PFSK-1 (cell line): Measurements from ENCODE around the gene DNAJC25.

Experiments used
- FOXP2 ChIP-seq: optimal IDR thresholded peaks from 2 replicates; pipeline ENCODE3; 2011; ENCODE audit warnings: borderline replicate concordance, control low read depth, inconsistent platforms; ENCODE audit not compliant: insufficient read depth; ENCODE audit errors: extremely low read length, extremely low read depth
- POLR2AphosphoS5 ChIP-seq: IDR thresholded peaks from 2 replicates; pipeline ENCODE4 v1.6.1; 2012; ENCODE audit warnings: low read depth, mild to moderate bottlenecking, control low read depth, low read length, moderate library complexity
- REST ChIP-seq, 2 experiments: IDR thresholded peaks; 2 replicates each; pipeline versions ENCODE4 v1.6.1 to v1.8.0; 2011 to 2012; ENCODE audit warnings: low read depth in 2 of 2, low read length in 2 of 2, control low read depth in 1 of 2, inconsistent platforms in 1 of 2, mild to moderate bottlenecking in 1 of 2, moderate library complexity in 1 of 2; ENCODE audit not compliant: insufficient read depth in 1 of 2
- SIN3A ChIP-seq: IDR thresholded peaks from 2 replicates; pipeline ENCODE4 v1.6.1; 2012; ENCODE audit warnings: mild to moderate bottlenecking, low read length, moderate library complexity, borderline replicate concordance; ENCODE audit not compliant: insufficient read depth
- TAF1 ChIP-seq: IDR thresholded peaks from 2 replicates; pipeline ENCODE4 v1.6.1; 2012; ENCODE audit warnings: low read length, control low read depth, borderline replicate concordance; ENCODE audit not compliant: insufficient read depth

Gene DNAJC25

GRCh38 chr9:111662576-111663300 lies 31.6 kb downstream of the DNAJC25 start:
- no peak for TF ChIP-seq SIN3A
- TF ChIP-seq POLR2AphosphoS5, result no peak
- no peak for TF ChIP-seq TAF1
- no peak for TF ChIP-seq REST (IDR thresholded peaks at IDR 0.05; ENCODE audit: insufficient read depth in 1 of 2, low read depth in 2 of 2, low read length in 2 of 2)
- no peak for TF ChIP-seq FOXP2

- no peak for TF ChIP-seq TAF1
- no peak for TF ChIP-seq FOXP2
- no peak for TF ChIP-seq SIN3A
- TF ChIP-seq REST (IDR thresholded peaks at IDR 0.05; ENCODE audit: insufficient read depth in 1 of 2, low read depth in 2 of 2, low read length in 2 of 2), result no peak
- TF ChIP-seq POLR2AphosphoS5, result no peak
Measured at GRCh38 chr9:111663301-111663823, 32.2 kb downstream of the DNAJC25 start.

GRCh38 chr9:111668026-111668573 lies 37.0 kb downstream of the DNAJC25 start:
- TF ChIP-seq SIN3A, result no peak
- no peak for TF ChIP-seq REST (IDR thresholded peaks at IDR 0.05; ENCODE audit: insufficient read depth in 1 of 2, low read depth in 2 of 2, low read length in 2 of 2)
- no peak for TF ChIP-seq POLR2AphosphoS5
- TF ChIP-seq FOXP2, result no peak
- no peak for TF ChIP-seq TAF1

- TF ChIP-seq REST (IDR thresholded peaks at IDR 0.05; ENCODE audit: insufficient read depth in 1 of 2, low read depth in 2 of 2, low read length in 2 of 2), result no peak
- TF ChIP-seq SIN3A, result no peak
- TF ChIP-seq TAF1, result no peak
- TF ChIP-seq POLR2AphosphoS5, result no peak
Measured at GRCh38 chr9:111674319-111674718, 43.2 kb downstream of the DNAJC25 start.

GRCh38 chr9:111676116-111676515 lies 45.0 kb downstream of the DNAJC25 start:
- TF ChIP-seq TAF1 (no peak), FOXP2 (no peak), POLR2AphosphoS5 (no peak), REST (IDR thresholded peaks at IDR 0.05; ENCODE audit: insufficient read depth in 1 of 2, low read depth in 2 of 2, low read length in 2 of 2) (no peak), SIN3A (no peak)
